Measurements from ENCODE around the gene DPEP1. TPM values are rescaled to one million over a fixed set of nuclear protein-coding genes. Genes with fewer than 3 reads are reported as not detected.

DPEP1 gene
- total RNA-seq, 1 experiment from 2014 or later: 1.1 TPM

- H3K27me3 ChIP-seq (ENCODE audit: insufficient read depth, low read length): no peaks in the 10 kb centered on the region
- H3K79me2 ChIP-seq (ENCODE audit: insufficient read depth, low read length): no peaks in the 10 kb centered on the region
- H3K23ac ChIP-seq (ENCODE audit: insufficient read length, low read depth, low read length): no peak overlapping the region
- Mint-ChIP-seq H3K4me1 (peaks cover 5% of the 10 kb centered on the region in 2 experiments), H3K27ac (peak overlapping the region in 1 of 3 experiments; percentile 82; a peak in 1 of 7 replicates), H3K9me3 (no peaks in the 10 kb centered on the region; a peak in 1 of 5 replicates), H3K27me3 (ENCODE audit: low read depth) (peaks cover 5% of the 10 kb centered on the region), H3K4me3 (no peak overlapping the region), H3K36me3 (ENCODE audit: insufficient read depth in 1 of 3, low read depth in 3 of 3) (no peaks in the 10 kb centered on the region)
- H3K4ac ChIP-seq (ENCODE audit: low read depth, low read length): no peak overlapping the region
- H2BK5ac ChIP-seq (ENCODE audit: insufficient read length, low read length): no peak overlapping the region
- WGBS (ENCODE audit: extremely low coverage, insufficient read length, low lambda C conversion rate): no CpG with 5 or more reads among the region's 9 CpGs
- H2BK120ac ChIP-seq (ENCODE audit: low read depth, low read length, poor library complexity, severe bottlenecking): no peak overlapping the region
- DNase-seq: no peak
- H3K9ac ChIP-seq (ENCODE audit: extremely low read depth, insufficient read length, low read length): no peak overlapping the region
- H4K20me1 ChIP-seq (ENCODE audit: control insufficient read depth, insufficient read depth, insufficient read length): no peaks in the 10 kb centered on the region
- TF ChIP-seq CTCF (conservative IDR thresholded peaks at IDR 0.05): no peak
- H3T11ph ChIP-seq (ENCODE audit: low read length): no peak overlapping the region
- H3K27ac ChIP-seq (ENCODE audit: insufficient read length, low read depth, low read length): no peak overlapping the region
- H3K56ac ChIP-seq (ENCODE audit: insufficient read length, low read depth, low read length): no peak overlapping the region
- H4K8ac ChIP-seq (replicated peaks; ENCODE audit: insufficient read length, low read depth, low read length): no peak overlapping the region
- no peak overlapping the region for H2AFZ ChIP-seq (ENCODE audit: low read length)
- H2BK20ac ChIP-seq (ENCODE audit: low read depth, low read length, poor library complexity, severe bottlenecking): no peak overlapping the region
- H3K14ac ChIP-seq (ENCODE audit: insufficient read depth, low read length): no peak overlapping the region
- no peak overlapping the region for H4K5ac ChIP-seq (ENCODE audit: insufficient read length, low read depth, low read length)
- H3K79me1 ChIP-seq (ENCODE audit: insufficient read depth, low read depth, low read length, poor library complexity, severe bottlenecking): no peaks in the 10 kb centered on the region
- no peaks in the 10 kb centered on the region; the same call in 1 of the 2 replicates for H3K4me1 ChIP-seq (ENCODE audit: insufficient read depth, low read length)
- peaks cover 2% of the 10 kb centered on the region for H3K23me2 ChIP-seq (ENCODE audit: insufficient read length, low read depth, low read length, poor library complexity, severe bottlenecking)
- H2AK5ac ChIP-seq (ENCODE audit: insufficient read length, low read length): no peak overlapping the region
- no peak overlapping the region for H2BK15ac ChIP-seq (ENCODE audit: low read depth, low read length)
- no peak overlapping the region for H3K18ac ChIP-seq (ENCODE audit: insufficient read length, low read depth, low read length)
- no peak overlapping the region for H3K4me2 ChIP-seq (ENCODE audit: insufficient read depth, insufficient read length, low read length)
- H3K9me3 ChIP-seq (ENCODE audit: control insufficient read depth, low read depth, low read length): no peaks in the 10 kb centered on the region
- H4K91ac ChIP-seq (ENCODE audit: insufficient read length, low read depth, low read length): no peak overlapping the region
- no peak overlapping the region for H2BK12ac ChIP-seq (ENCODE audit: insufficient read length, low read depth, low read length)
These were observed 6.0 kb upstream of the DPEP1 start for GRCh38 chr16:89607453-89607852.

Data from H9 (cell line).